Endodermal cell (in vitro differentiated cells): ENCODE results near the gene CTDP1. TPM values are rescaled to one million over a fixed set of nuclear protein-coding genes. Genes with fewer than 3 reads are reported as not detected.

Experiments
- DNase-seq: peaks from one replicate; pipeline ENCODE4 v3.0.0-alpha.2; 2017
- H3K27ac ChIP-seq: 2 replicates; pipeline ENCODE4 v1.5.1; 2013; ENCODE audit warnings: mild to moderate bottlenecking, low read depth, low read length, moderate library complexity
- H3K27me3 ChIP-seq: 2 replicates; pipeline ENCODE4 v1.6.1; 2013; ENCODE audit warnings: mild to moderate bottlenecking, low read length, moderate library complexity; ENCODE audit not compliant: insufficient read depth, control insufficient read depth, poor library complexity, severe bottlenecking
- H3K36me3 ChIP-seq: 2 replicates; pipeline ENCODE4 v1.7.0; 2013; ENCODE audit warnings: mild to moderate bottlenecking, low read length, moderate library complexity; ENCODE audit not compliant: control insufficient read depth, insufficient read depth
- H3K4me1 ChIP-seq: one replicate; pipeline ENCODE4 v1.7.0; 2013; ENCODE audit warnings: low read length; ENCODE audit not compliant: control insufficient read depth, insufficient read depth
- H3K4me3 ChIP-seq: 2 replicates; pipeline ENCODE4 v1.5.1; 2013; ENCODE audit warnings: mild to moderate bottlenecking, low read length, moderate library complexity
- H3K9ac ChIP-seq: 2 replicates; pipeline ENCODE4 v1.6.1; 2013; ENCODE audit warnings: mild to moderate bottlenecking, low read length, moderate library complexity; ENCODE audit not compliant: poor library complexity, severe bottlenecking; ENCODE audit errors: extremely low read depth
- H3K9me3 ChIP-seq: 2 replicates; pipeline ENCODE4 v1.6.1; 2013; ENCODE audit warnings: mild to moderate bottlenecking, low read length, moderate library complexity; ENCODE audit not compliant: control insufficient read depth
- H3K27ac Mint-ChIP-seq: 2 replicates; pipeline ENCODE4 v1.8.0; 2020; ENCODE audit warnings: mixed read lengths
- H3K27me3 Mint-ChIP-seq: 2 replicates; pipeline ENCODE4 v1.8.0; 2021; ENCODE audit warnings: mild to moderate bottlenecking, mixed read lengths; ENCODE audit not compliant: insufficient read depth
- H3K36me3 Mint-ChIP-seq: 2 replicates; pipeline ENCODE4 v1.8.0; 2020; ENCODE audit warnings: low read depth, mixed read lengths
- H3K4me1 Mint-ChIP-seq: 2 replicates; pipeline ENCODE4 v1.8.0; 2020; ENCODE audit warnings: mixed read lengths
- H3K4me3 Mint-ChIP-seq: 2 replicates; pipeline ENCODE4 v1.8.0; 2020; ENCODE audit warnings: mild to moderate bottlenecking, moderate library complexity, mixed read lengths
- H3K9me3 Mint-ChIP-seq: 2 replicates; pipeline ENCODE4 v1.8.0; 2020; ENCODE audit warnings: mild to moderate bottlenecking, mixed read lengths
- CTCF ChIP-seq: fragments of 200-600 bp; sonication (generic); conservative IDR thresholded peaks from 2 replicates; pipeline ENCODE4 v1.5.0; 2021; ENCODE audit warnings: antibody characterized with exemption, mild to moderate bottlenecking
- WGBS, 2 experiments: methylation state at CpG; one replicate each; pipeline versions ENCODE4 v1.1.5 to v1.1.7; 2013; ENCODE audit warnings: missing lambda C conversion rate in 2 of 2, mixed read lengths in 1 of 2; ENCODE audit not compliant: insufficient coverage in 1 of 2, insufficient read length in 1 of 2; 5-methylcytosine and 5-hydroxymethylcytosine counted together
- total RNA-seq, 2 donors: library from RNA; stranded (reverse); fragmentation: NEBNext Ultra II Directional in 1 of 2; extraction: Animal tissue kit (Norgen Biotek cat#: 25700) in 1 of 2; gene quantifications; 2 replicates in 1 of 2; 3 replicates in 1 of 2; pipeline ENCODE4 v1.2.1, GENCODE V29; 2021

Gene CTDP1
- total RNA-seq, 2 donors from 2014 or later = 29.8 to 35.6 TPM

DNA sequence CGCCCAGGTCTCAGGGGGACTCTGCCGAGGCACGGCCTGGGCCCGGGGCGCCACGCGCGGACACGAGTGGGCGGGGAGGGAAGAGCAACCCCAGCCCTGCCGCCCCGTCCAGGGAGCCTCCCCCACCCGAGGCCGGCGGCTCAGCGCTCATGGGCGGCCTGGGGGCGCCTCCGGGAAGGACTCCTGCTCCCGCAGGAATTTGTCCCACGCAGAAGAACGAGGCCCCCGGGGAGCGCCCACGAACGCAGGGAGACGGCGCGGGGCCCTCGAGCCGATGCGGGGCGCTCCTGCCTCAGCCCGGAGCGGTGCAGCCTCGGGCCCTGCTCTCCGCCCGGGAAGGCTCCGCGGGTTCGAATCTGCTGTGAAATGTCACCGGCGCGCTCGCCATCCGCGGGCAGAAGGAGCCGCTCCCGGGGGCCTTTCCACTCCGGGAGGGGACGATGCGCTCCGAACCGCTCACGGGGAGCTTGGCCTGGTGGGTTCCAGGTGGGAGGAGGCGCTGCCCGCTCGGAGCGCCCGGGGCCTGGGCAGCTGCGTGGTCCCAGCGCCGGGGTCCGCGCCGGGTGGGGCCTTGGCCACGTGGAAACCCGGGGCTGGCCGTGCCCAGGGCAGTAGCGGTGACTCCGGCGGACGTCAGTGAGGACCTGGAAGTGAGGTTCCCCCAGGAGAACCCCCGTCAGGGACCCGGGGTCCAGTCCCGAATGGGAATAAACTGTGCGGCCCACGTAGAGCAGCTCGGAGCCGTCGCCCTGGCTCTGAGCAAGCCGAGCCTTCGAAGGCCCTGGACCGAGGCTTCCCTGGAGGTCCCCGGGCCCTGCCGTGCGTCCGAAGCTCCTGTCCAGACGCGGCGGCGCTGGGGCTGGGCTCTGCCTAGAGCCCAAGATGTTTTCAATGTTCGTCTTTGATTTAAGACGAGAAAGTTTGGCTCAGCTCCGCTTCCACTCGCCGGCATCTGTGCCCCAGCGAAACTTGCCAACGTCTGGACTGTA lies 41.4 kb upstream of the CTDP1 start:
- Histone ChIP-seq H3K4me3 (no peak overlapping the region), H3K27ac (no peak overlapping the region), H3K27me3 (no peaks in the 10 kb centered on the region), H3K4me1 (no peaks in the 10 kb centered on the region), H3K36me3 (no peaks in the 10 kb centered on the region), H3K9me3 (no peaks in the 10 kb centered on the region), H3K9ac (no peak overlapping the region)
- H3K27ac Mint-ChIP-seq = no peak overlapping the region
- peaks cover 3% of the 10 kb centered on the region for H3K4me1 Mint-ChIP-seq
- no peaks in the 10 kb centered on the region for H3K36me3 Mint-ChIP-seq
- TF ChIP-seq CTCF = no peak
- DNase-seq = peak; percentile 53
- WGBS, 2 experiments = 93 to 96% methylated on average over 76 to 99 of the region's 99 CpGs
- H3K4me3 Mint-ChIP-seq = no peak overlapping the region
- H3K27me3 Mint-ChIP-seq = peaks cover 8% of the 10 kb centered on the region
- H3K9me3 Mint-ChIP-seq = peaks cover 15% of the 10 kb centered on the region

DNA sequence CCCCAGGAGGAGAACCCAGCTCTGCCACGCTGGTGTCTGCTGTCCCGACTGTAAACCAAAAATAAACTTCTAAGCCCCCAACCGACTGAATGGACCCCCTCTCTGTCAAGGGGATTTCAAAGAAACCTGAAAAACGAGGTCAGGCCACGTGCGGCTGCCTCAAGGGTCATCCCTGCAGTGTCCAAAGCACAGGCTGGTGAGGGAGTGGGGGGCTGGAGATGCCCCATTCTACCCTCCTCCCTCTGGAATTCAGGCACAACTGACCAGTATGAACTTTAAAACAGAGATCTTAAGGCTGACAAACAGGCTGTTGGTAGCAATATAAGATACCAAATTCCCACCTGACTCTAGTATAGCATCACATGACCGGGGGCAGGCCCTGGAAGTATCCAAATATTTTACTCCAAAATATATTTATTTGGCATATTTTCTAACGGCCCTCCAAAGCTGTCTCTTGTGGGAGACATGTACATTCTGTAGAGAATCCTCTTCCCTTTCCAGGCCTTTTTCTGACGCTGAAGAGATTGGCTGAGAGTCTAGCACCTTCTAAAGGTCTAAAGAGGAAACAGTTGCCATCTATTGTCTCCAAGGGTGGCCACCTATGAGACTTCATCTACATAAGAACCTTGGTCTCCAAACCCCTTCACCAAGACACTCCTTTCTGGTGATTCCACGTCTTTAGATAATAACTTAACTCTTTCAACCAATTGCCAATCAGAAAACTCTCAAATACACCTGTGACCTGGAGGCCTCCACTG lies 40.4 kb upstream of the CTDP1 start:
- Histone ChIP-seq H3K4me3 (no peak overlapping the region), H3K27me3 (no peaks in the 10 kb centered on the region), H3K27ac (no peak overlapping the region), H3K9me3 (no peaks in the 10 kb centered on the region), H3K4me1 (peaks cover 5% of the 10 kb centered on the region), H3K36me3 (no peaks in the 10 kb centered on the region), H3K9ac (no peak overlapping the region)
- Mint-ChIP-seq H3K4me1 (peaks cover 5% of the 10 kb centered on the region), H3K36me3 (no peaks in the 10 kb centered on the region), H3K9me3 (peaks cover 15% of the 10 kb centered on the region), H3K27ac (no peak overlapping the region), H3K4me3 (no peak overlapping the region), H3K27me3 (peaks cover 8% of the 10 kb centered on the region)
- WGBS, 2 experiments = 87 to 88% methylated on average over 7 to 10 of the region's 10 CpGs
- TF ChIP-seq CTCF = peak; percentile 11
- peak; percentile 42 for DNase-seq

- Histone ChIP-seq H3K27ac (no peak overlapping the region), H3K9ac (no peak overlapping the region), H3K36me3 (no peaks in the 10 kb centered on the region), H3K27me3 (no peaks in the 10 kb centered on the region), H3K4me3 (no peak overlapping the region), H3K9me3 (no peaks in the 10 kb centered on the region), H3K4me1 (peaks cover 5% of the 10 kb centered on the region)
- 93 to 97% methylated on average over 18 to 21 of the region's 21 CpGs for WGBS, 2 experiments
- Mint-ChIP-seq H3K4me1 (peaks cover 5% of the 10 kb centered on the region), H3K4me3 (no peak overlapping the region), H3K9me3 (peaks cover 8% of the 10 kb centered on the region), H3K27me3 (peaks cover 8% of the 10 kb centered on the region), H3K27ac (peak overlapping the region; percentile 31), H3K36me3 (no peaks in the 10 kb centered on the region)
- peak; percentile 41 for DNase-seq
- no peak for TF ChIP-seq CTCF
Observed at GRCh38 chr18:79640064-79640672, 39.4 kb upstream of the CTDP1 start.
